RWPE1 (cell line): Measurements from ENCODE around the gene PAK2.

Experiments
- CTCF ChIA-PET: fragments of 350-600 bp; sonication (Branson Sonifier 250); formaldehyde crosslinking; extraction: SDS; loops from one replicate; lab custom pipeline; 2021; lab: Yijun Ruan, JAX
- POLR2A ChIA-PET: fragments of 400-600 bp; formaldehyde crosslinking; extraction: SDS; loops from one replicate; lab custom pipeline; 2020; ENCODE audit warnings: antibody characterized with exemption; ENCODE audit not compliant: low non-redundant PET; lab: Yijun Ruan, JAX
- DNase-seq: peaks from one replicate; pipeline ENCODE4 v3.0.0; 2012; ENCODE audit warnings: low spot score
- H3K27ac ChIP-seq: fragments of 450-650 bp; 2 replicates; pipeline ENCODE4 v1.5.1; 2017
- TF ChIP-seq, protein P1 (sequence below): fragments of 450-650 bp; conservative IDR thresholded peaks from 2 replicates; pipeline ENCODE4 v1.5.1; 2017; ENCODE audit warnings: low read depth, mild to moderate bottlenecking

PAK2 gene

DNA sequence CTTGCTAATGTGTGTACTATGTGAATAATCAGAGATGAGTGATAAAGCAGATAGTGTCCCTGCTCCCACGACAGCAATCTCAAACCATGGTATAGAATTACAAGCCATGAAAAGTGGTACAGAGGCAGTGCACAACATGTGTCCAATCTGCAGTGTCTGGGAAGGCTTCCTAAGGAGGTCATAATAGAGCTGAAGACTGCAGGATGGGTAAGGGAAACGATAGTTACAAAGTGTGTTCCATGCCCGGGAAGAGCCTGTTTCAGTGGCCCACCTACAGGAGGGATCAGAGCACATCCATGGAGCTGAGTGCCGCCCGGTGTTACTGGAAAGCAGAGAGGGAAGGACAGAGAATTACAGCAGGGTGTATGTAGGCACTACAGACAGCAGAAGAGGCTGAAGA lies 48.9 kb downstream of the PAK2 start:
- no peak overlapping the region for H3K27ac ChIP-seq
- DNase-seq: no peak
- ChIA-PET CTCF (interaction anchor here (0.6 kb wide), 1 partner anchor 8 kb away, joined by 3 read pairs; no protein-coding TSS in a partner anchor), POLR2A (no interaction called here)
- TF ChIP-seq, protein P1, sequence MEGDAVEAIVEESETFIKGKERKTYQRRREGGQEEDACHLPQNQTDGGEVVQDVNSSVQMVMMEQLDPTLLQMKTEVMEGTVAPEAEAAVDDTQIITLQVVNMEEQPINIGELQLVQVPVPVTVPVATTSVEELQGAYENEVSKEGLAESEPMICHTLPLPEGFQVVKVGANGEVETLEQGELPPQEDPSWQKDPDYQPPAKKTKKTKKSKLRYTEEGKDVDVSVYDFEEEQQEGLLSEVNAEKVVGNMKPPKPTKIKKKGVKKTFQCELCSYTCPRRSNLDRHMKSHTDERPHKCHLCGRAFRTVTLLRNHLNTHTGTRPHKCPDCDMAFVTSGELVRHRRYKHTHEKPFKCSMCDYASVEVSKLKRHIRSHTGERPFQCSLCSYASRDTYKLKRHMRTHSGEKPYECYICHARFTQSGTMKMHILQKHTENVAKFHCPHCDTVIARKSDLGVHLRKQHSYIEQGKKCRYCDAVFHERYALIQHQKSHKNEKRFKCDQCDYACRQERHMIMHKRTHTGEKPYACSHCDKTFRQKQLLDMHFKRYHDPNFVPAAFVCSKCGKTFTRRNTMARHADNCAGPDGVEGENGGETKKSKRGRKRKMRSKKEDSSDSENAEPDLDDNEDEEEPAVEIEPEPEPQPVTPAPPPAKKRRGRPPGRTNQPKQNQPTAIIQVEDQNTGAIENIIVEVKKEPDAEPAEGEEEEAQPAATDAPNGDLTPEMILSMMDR: no peak

DNA sequence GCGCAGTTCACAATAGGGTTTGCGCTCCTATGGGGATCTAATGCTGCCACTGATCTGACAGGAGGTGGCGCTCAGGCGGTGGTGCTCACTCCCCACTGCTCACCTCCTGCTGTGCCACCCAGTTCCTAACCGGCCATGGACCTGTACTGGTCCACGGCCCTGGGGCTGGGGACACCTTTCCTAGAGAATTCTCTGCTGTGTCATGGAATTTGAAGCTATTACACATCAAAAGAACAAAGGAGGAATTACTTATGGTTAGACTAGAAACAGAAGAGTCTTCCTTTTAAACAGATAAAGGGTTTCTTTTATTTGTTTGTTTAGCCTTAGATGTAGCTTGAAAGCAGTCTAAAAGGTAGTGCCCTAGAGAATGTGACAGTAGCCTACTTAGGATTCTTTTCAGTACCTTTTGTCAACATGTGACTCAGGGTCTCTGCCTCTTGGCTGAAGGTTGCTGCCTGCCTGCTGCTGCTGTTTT lies 50.3 kb downstream of the PAK2 start:
- ChIA-PET CTCF (no interaction called here), POLR2A (no interaction called here)
- TF ChIP-seq, protein P1: no peak
- H3K27ac ChIP-seq: peak overlapping the region; percentile 18; the same call in 1 of the 2 replicates
- DNase-seq: no peak

DNA sequence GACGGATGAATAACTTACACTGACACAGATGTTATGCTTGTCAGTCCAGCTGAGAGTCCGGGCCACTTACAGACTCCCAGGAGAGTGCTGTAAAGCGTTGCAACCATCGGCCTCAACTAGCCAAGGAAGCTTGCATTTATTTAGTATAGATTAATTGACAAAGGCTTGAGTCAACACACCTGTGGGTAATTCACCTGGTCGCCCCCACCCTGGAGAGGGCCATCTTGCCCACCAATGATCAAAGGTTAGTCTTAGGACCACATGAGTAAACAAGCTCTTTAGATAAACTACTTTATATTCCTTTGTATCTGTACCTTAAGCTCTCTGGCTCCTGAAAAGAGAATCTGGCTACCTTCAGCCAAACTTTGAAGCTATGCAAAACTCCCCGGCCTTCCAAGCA lies 51.0 kb downstream of the PAK2 start:
- no peak for DNase-seq
- ChIA-PET POLR2A (no interaction called here), CTCF (no interaction called here)
- no peak overlapping the region for H3K27ac ChIP-seq
- TF ChIP-seq, protein P1: no peak

DNA sequence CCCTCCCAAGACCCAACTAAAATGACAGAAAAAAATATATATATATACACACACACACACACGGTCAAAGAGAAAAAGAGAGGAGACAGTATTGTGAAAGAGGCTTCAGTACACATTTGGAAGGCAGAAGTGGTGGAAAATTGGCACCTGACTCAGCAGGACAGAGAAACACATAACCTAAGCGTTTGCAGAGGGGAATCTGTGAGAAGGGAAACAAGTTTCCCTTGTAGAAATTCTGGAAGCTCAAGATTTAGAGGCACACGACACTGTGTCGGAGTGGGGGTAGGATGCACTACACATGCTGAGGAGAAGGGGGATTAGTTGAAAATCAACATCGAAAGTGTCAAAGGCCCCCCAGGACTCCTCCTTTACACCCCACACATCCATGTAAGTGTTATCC lies 53.1 kb downstream of the PAK2 start:
- ChIA-PET CTCF (no interaction called here), POLR2A (no interaction called here)
- H3K27ac ChIP-seq: no peak overlapping the region
- TF ChIP-seq, protein P1: no peak
- peak; percentile 20 for DNase-seq

DNA sequence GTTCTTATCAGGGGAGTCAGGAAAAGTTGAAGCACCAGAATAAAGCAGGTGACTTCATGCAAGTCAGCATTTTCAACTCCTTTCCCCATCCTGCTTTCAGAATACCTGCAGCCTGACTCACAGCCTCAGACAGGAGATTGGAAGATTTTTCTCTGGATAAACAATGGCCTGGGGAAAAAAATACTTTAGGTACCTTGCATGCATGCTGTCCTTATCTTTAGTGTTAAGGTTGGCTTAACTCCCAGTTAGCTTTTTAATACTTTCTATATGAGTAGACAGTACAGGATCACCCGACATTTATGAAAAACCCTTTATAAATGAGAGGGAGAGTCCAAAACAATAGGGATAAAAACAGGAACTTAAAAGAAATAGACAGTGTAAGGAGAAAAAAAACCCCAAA lies 53.6 kb downstream of the PAK2 start:
- DNase-seq: peak; percentile 94
- POLR2A ChIA-PET: no interaction called here
- H3K27ac ChIP-seq: peak overlapping the region; percentile 85; the same call in 1 of the 2 replicates
- TF ChIP-seq, protein P1: no peak
- CTCF ChIA-PET: no interaction called here

DNA sequence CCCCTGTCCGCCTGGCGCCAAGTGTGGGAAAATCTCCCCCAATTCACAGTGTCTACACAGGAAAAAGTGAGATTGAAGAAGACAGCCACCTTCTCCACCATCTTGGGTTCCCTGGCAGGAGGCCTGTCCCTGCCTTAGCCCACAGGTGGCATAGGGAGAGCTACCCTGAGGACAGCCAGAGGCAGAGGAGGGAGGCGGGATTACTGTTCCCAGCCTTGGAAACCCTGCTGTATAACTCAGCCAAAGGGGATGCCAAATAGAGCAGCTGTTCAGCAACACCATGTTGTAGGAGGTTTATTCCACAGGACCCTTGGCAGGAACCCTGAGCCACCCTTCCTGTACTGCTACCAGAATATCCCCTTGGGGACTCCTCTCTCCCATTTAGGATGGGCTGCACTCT lies 54.8 kb downstream of the PAK2 start:
- H3K27ac ChIP-seq: peak overlapping the region; percentile 85
- DNase-seq: no peak
- TF ChIP-seq, protein P1: no peak
- POLR2A ChIA-PET: no interaction called here
- CTCF ChIA-PET: no interaction called here
